ENCODE measurements around the gene ABCC12.

- no peak for TF ChIP-seq JUND (IDR thresholded peaks at IDR 0.05)
- TF ChIP-seq CTCF (IDR thresholded peaks at IDR 0.05 in 2 of 3, conservative IDR thresholded peaks at IDR 0.05 in 1 of 3; ENCODE audit: borderline replicate concordance in 1 of 3, insufficient read depth in 1 of 3, low read depth in 2 of 3, low read length in 2 of 3), result no peak
- TF ChIP-seq TCF7L2 (IDR thresholded peaks at IDR 0.05; ENCODE audit: borderline replicate concordance, extremely low read depth, insufficient read depth, insufficient read length), result no peak
- TF ChIP-seq EZH2 (IDR thresholded peaks at IDR 0.05), result no peak
- TF ChIP-seq MAX (IDR thresholded peaks at IDR 0.05), result no peak
- no peak for TF ChIP-seq EGR1 (IDR thresholded peaks at IDR 0.05; ENCODE audit: low read depth)
- no peak for TF ChIP-seq CEBPB (IDR thresholded peaks at IDR 0.05; ENCODE audit: low read depth)
- TF ChIP-seq POLR2A (IDR thresholded peaks at IDR 0.05; ENCODE audit: borderline replicate concordance, extremely low read depth, insufficient read depth, insufficient read length), result no peak
- no peak for TF ChIP-seq SP1 (IDR thresholded peaks at IDR 0.05; ENCODE audit: low read depth)
- no peak for TF ChIP-seq FOSL1 (IDR thresholded peaks at IDR 0.05; ENCODE audit: low read depth)
- TF ChIP-seq REST (IDR thresholded peaks at IDR 0.05; ENCODE audit: low read depth), result no peak
These were observed 16.3 kb downstream of the ABCC12 start for GRCh38 chr16:48139517-48139916.

Measured in HCT116 (cell line).